ENCODE measurements around the gene SLC52A3.

The SLC52A3 gene

GRCh38 chr20:764255-764654 is 4.0 kb downstream of the SLC52A3 start:
- DNase-seq, result no peak

- DNase-seq, result no peak
These were observed 6.6 kb downstream of the SLC52A3 start for GRCh38 chr20:761418-762381.

GRCh38 chr20:760751-761417 is 7.4 kb downstream of the SLC52A3 start:
- DNase-seq, result no peak

GRCh38 chr20:757506-757905 is 10.8 kb downstream of the SLC52A3 start:
- no peak for DNase-seq

GRCh38 chr20:755941-756340 is 12.4 kb downstream of the SLC52A3 start:
- no peak for DNase-seq

- no peak for DNase-seq
These were observed 13.4 kb downstream of the SLC52A3 start for GRCh38 chr20:754904-755303.

DNA sequence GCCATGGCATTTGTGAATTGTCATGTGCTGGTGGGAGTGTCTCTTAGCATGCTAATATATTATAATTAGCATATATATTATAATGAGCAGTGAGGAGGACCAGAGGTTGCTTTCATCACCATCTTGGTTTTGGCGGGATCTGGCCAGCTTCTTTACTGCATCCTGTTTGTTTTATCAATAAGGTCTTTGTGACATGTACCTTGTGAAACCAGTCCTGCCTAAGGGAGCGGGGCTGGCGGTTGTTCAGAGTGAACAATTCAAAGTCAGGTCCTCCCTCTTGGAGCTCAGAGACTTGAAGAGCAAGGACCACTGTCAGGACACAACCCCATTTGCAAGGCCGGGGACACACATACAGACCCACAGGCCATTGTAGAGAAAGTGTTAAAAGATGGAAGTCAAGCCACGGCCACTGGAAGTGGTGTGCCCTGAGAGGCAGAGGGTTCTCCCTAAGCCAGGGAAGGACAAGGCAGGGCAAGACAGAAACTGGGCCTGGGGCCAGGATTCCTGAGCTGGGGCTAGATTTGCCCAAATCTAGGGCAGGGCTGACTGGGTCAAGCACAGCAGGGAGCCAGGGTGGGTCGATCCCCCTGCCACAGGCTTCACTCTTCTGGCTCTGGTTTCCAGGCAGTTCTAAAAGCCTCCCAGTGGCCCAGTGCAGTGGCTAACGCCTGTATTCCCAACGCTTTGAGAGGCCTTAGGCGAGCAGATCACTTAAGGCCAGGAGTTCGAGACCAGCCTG is 14.2 kb downstream of the SLC52A3 start:
- DNase-seq, result no peak

DNA sequence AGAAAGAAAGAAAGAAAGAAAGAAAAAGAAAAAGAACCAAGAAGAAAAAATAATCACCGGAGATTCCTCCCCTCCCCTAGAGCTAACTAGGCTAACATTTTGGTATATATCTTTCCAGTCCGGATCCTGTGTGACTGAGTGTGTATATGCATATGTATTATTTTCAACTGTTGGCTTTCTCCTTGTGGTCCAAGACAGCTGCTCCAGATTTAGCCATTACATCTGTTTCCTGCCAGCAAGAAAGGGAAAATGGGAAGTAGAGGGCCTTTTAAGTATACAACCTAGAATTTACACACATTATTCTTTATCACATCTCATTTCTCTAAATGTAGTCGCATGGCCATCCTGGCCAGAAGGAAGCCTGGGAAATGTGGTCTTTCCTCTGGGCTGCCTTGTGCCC is 15.2 kb downstream of the SLC52A3 start:
- DNase-seq, result no peak

DNA sequence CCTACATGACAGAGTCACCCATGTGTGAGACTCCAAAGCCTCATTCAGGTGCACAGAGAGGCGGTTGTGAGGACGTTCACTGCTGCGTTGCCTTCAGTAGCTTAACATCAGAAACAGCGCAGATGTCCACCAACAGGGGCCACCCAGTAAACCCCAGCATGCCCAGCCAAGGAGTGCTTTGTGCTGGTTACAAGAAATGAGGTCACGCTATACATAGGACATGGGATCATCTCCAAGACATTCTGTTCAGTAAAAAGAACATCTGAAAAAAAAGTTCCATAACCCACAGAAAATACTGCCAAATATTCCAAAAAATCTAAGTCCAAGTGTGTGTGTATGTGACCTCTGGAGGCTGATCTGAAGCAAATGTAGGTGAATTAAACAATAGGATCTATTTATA is 16.0 kb downstream of the SLC52A3 start:
- no peak for DNase-seq

DNA sequence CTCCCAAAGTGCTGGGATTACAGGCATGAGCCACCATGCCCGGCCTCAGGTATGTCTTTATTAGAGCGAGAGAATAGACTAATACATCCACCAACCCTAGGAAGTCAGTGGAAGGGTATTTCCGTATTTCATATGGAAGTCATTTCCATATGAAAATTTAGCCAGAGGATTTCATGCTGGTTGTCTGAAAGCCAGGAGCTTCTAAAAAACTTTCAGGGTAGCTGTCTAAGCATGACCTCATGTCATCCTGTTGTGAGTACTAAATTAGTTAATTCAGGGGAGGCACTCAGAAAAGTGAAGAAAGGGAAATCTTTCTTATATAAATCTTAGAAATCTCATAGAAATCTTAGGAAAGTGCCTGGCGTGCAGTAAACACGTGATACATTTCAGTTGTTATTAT is 16.5 kb downstream of the SLC52A3 start:
- DNase-seq, result no peak

DNA sequence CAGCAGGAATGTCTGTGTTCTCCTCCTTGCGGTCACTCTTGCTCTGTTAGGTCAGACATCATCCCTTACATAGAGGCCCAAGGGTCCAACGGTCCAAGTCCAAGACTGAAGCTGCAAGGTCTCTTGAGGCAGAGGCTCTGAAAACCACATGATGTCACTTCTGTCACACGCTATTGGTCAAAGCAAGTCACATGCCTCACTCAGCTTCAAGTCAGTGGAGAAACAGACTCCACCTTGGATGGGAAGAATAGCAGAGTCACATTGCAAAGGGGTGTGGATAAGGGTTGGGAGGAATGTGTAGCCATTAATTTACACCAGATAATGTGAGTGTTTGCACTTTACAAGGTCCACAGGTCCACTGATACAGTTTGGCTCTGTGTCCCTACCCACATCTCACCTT is 17.5 kb downstream of the SLC52A3 start:
- DNase-seq, result no peak

GRCh38 chr20:745683-746301 is 22.5 kb downstream of the SLC52A3 start:
- no peak for DNase-seq

GRCh38 chr20:742156-742555 is 26.1 kb downstream of the SLC52A3 start:
- DNase-seq, result no peak

- DNase-seq, result no peak
These were observed 26.7 kb downstream of the SLC52A3 start for GRCh38 chr20:741620-742019.

- no peak for DNase-seq
These were observed 28.1 kb downstream of the SLC52A3 start for GRCh38 chr20:740162-740561.

DNA sequence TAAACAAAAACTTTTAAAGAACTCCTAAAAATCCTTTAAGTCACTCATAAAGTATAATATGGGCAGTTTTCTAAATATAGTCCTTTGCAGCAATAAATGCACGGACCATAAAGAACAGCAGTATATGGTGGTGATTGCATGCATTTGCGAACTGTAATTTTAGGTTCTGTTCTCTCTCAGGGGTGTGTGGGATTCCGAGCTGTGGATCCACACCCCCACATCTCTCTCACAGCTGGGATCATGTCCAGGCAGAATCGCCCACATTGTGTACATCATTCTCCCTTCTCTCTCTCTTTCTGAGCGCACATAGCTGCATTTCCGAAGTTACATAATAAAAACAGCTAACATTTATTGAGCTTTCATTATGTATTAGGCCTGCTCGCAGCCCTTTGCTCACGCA is 28.6 kb downstream of the SLC52A3 start:
- DNase-seq, result no peak

DNA sequence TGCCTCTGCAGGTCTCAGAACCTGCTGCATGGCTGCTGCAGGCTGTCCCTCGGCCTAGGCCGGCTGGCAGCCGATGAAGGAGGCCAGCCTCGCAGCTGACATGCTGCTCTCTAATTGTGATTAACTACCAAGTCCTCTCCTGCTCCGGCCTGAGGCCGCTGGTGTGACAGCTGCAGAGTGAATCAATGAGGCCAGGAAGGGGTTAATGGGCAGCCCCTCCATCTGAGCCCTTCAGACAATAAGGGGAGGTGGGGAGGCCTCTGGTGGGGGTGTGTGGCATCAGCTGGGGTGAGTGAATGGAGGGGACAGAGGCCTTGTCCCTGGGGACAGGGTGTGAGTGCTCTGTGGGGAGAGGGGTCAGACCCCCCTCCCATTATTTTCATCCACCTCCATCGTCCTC is 34.4 kb downstream of the SLC52A3 start:
- no peak for DNase-seq

- no peak for DNase-seq
These were observed 35.6 kb downstream of the SLC52A3 start for GRCh38 chr20:732727-733126.

DNA sequence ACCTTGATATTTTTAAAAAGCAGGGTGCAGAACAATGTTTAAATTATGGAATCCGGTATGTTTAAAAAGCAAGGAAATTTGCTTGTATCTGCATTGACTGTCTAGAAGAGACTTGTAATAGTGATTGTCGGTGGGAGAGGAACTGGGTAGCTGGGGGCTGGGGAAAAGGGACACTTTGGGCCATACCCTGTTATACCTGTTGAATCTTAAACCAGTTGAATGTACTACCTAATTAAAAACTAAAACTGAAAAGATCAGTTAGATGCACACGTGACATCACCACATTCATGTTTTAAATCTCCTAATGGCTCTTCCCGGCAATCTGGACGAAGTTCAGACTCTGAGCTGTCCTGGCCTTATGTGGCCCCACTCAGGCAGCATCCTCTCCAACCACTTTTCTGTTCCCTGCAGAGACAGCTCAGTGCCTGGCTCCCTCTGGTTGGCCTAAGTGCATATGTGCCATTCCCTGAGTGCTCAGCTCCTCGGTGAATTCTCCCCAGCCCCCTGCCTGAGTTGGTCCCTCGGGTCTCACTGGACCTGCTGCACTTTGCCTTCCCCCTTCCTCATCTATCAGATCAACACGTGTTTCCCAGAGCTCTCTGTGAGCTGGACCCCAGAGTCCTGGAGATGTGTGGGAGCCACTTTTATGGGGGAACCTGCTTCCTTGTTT is 36.3 kb downstream of the SLC52A3 start:
- no peak for DNase-seq

- DNase-seq, result no peak
These were observed 38.3 kb downstream of the SLC52A3 start for GRCh38 chr20:730005-730404.

DNA sequence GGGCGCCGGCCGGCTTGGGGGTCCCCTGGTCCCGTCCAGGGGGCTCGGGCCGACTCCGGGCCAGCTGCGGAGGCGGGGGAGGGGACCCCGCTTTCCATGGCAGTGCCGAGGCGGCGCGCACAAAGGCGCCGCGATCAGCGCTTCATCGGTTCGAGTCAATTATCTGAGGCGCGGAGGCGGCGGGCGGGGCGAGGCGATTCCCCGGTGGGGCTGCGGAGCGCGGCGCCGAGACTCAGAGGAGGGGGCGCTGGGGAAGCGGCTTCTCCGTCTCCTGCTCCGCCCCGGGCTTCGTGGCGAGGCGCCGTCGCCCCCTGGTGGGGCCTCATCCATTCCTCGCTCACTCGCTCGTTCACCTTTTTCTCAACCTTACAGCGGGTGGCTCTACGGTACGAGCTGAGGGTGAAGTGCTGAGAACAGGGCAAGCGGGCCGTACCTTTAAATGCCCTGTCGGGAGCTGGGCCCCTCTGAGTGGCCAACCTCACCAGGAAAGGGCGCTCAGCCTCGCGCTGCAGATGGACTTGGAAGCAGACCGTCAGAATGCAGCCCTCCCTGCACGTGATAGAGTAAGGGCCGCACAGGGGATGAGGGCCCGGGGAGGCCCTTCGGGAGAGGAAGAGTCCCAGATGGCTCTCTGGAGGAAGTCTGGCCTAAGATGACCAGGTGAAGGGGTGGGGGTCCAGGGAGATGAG is 39.9 kb downstream of the SLC52A3 start:
- peak; percentile 24 for DNase-seq

DNA sequence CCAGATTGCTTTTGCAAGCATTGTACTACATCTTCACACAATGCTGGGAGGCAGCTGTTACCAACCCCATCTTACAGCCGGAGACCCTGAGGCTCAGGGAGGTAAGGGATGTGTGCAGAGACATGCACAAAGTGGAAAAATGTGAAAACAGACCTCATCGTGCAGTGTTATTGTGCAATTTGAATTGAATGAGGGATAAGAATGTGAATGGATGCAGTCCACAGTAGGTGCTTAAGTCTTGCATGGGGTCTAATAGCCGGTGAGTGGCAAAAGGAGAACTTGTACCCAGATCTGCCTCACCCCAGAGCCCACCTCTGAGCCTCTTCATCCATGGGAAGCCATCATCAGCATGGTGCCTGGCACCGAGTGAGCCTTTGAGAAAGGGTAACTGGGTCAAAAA is 42.1 kb downstream of the SLC52A3 start:
- DNase-seq, result no peak

All from midbrain (tissue), 1 donor.